HepG2 (cell line): ENCODE measurements around the gene CIAO2B. TPM values are rescaled to one million over a fixed set of nuclear protein-coding genes. Genes with fewer than 3 reads are reported as not detected.

Experiments
- BATF2 ChIP-seq: sonication (generic); formaldehyde crosslinking; IDR thresholded peaks from 2 replicates; pipeline ENCODE4 v1.8.0; 2022; ENCODE audit warnings: mild to moderate bottlenecking, missing genetic modification reagents, moderate library complexity
- CTCF ChIP-seq: sonication (generic); formaldehyde crosslinking; IDR thresholded peaks from 2 replicates; pipeline ENCODE4 v1.5.0; 2020; ENCODE audit warnings: mild to moderate bottlenecking, missing genetic modification reagents, moderate library complexity
- DZIP1 ChIP-seq: sonication (generic); formaldehyde crosslinking; IDR thresholded peaks from 2 replicates; pipeline ENCODE4 v1.5.0; 2020; ENCODE audit warnings: mild to moderate bottlenecking, missing genetic modification reagents
- GTF3A ChIP-seq: sonication (generic); formaldehyde crosslinking; conservative IDR thresholded peaks from 2 replicates; pipeline ENCODE4 v1.4.0; 2020; ENCODE audit warnings: mild to moderate bottlenecking, missing genetic modification reagents
- KDM3A ChIP-seq: IDR thresholded peaks from 2 replicates; pipeline ENCODE4 v1.6.1; 2018; ENCODE audit warnings: low read depth, missing compliant biosample characterization
- MLXIP ChIP-seq: sonication (generic); formaldehyde crosslinking; IDR thresholded peaks from 2 replicates; pipeline ENCODE4 v1.9.0; 2021; ENCODE audit warnings: missing genetic modification reagents, borderline replicate concordance
- NFE2 ChIP-seq: sonication (generic); formaldehyde crosslinking; IDR thresholded peaks from 2 replicates; pipeline ENCODE4 v1.4.0; 2020; ENCODE audit warnings: missing genetic modification reagents
- NRL ChIP-seq: sonication (generic); formaldehyde crosslinking; IDR thresholded peaks from 2 replicates; pipeline ENCODE4 v1.5.0; 2020; ENCODE audit warnings: missing genetic modification reagents, mild to moderate bottlenecking, moderate library complexity, borderline replicate concordance
- POLR2G ChIP-seq: fragments of 200-400 bp; formaldehyde crosslinking; IDR thresholded peaks from 2 replicates; pipeline ENCODE4 v1.6.1; 2018; ENCODE audit warnings: mild to moderate bottlenecking, low read depth, low read length, moderate library complexity
- PRPF4 ChIP-seq: fragments of 200-400 bp; formaldehyde crosslinking; IDR thresholded peaks from 2 replicates; pipeline ENCODE4 v1.6.1; 2016; ENCODE audit warnings: low read length, low read depth; ENCODE audit not compliant: poor library complexity, severe bottlenecking
- RFXANK ChIP-seq: IDR thresholded peaks from 2 replicates; pipeline ENCODE4 v1.6.1; 2016
- STAG1 ChIP-seq: sonication (generic); formaldehyde crosslinking; IDR thresholded peaks from 2 replicates; pipeline ENCODE4 v1.4.0; 2020; ENCODE audit warnings: missing genetic modification reagents
- TBX2 ChIP-seq: sonication (generic); formaldehyde crosslinking; IDR thresholded peaks from 2 replicates; pipeline ENCODE4 v1.5.0; 2020; ENCODE audit warnings: missing genetic modification reagents, mild to moderate bottlenecking, borderline replicate concordance
- TEF ChIP-seq: sonication (generic); formaldehyde crosslinking; IDR thresholded peaks from 2 replicates; pipeline ENCODE4 v1.5.0; 2020; ENCODE audit warnings: missing genetic modification reagents
- THAP11 ChIP-seq: IDR thresholded peaks from 2 replicates; pipeline ENCODE4 v1.6.1; 2016; ENCODE audit warnings: missing biosample characterization, missing genetic modification reagents
- ZBTB33 ChIP-seq: sonication (generic); formaldehyde crosslinking; IDR thresholded peaks from 2 replicates; pipeline ENCODE4 v1.4.0; 2020; ENCODE audit warnings: missing genetic modification reagents
- ZBTB7A ChIP-seq: sonication (generic); formaldehyde crosslinking; IDR thresholded peaks from 2 replicates; pipeline ENCODE4 v1.8.0; 2022; ENCODE audit warnings: mild to moderate bottlenecking, missing genetic modification reagents
- ZNF556 ChIP-seq: sonication (generic); formaldehyde crosslinking; IDR thresholded peaks from 2 replicates; pipeline ENCODE4 v1.4.0; 2020; ENCODE audit warnings: mild to moderate bottlenecking, missing genetic modification reagents, borderline replicate concordance
- ZNF768 ChIP-seq: sonication (generic); formaldehyde crosslinking; IDR thresholded peaks from 2 replicates; pipeline ENCODE4 v1.4.0; 2020; ENCODE audit warnings: missing genetic modification reagents
- ZNF891 ChIP-seq: sonication (generic); formaldehyde crosslinking; IDR thresholded peaks from 2 replicates; pipeline ENCODE4 v1.5.0; 2020; ENCODE audit warnings: mild to moderate bottlenecking, missing genetic modification reagents
- polyA plus RNA-seq, 8 experiments: library from polyadenylated mRNA; depleted of rRNA in 3 of 8; stranded (reverse) in 7 of 8; unstranded in 1 of 8; fragments of >200 nt; fragmentation: Illumina TruSeq in 4 of 8; extraction: Trizol in 4 of 8; gene quantifications; 2 replicates each; pipeline versions ENCODE4 v1.2.1 to v1.2.3, GENCODE V29; 2011 to 2016; ENCODE audit warnings: low read depth in 4 of 8, missing spikeins in 1 of 8, mixed read lengths in 1 of 8; ENCODE audit not compliant: insufficient read depth in 1 of 8
- total RNA-seq, 5 experiments: library from RNA; depleted of rRNA; stranded (reverse); fragments of >200 nt; fragmentation: Illumina TruSeq; extraction: Trizol; gene quantifications; 2 replicates each; pipeline ENCODE4 v1.2.3, GENCODE V29; 2016; ENCODE audit warnings: low read depth in 1 of 5

CIAO2B gene
- total and polyA plus RNA-seq, 2 of the 13 experiments (the other 11 are each of a cell fraction or from before 2014, with no cell fraction given), result 157 to 293 TPM

GRCh38 chr16:66954097-66954659 lies 20.0 kb upstream of the CIAO2B start (continued):
- TF ChIP-seq CTCF (CRISPR knock-in tag) (peak; percentile 96), BATF2 (CRISPR knock-in tag) (no peak), ZBTB33 (peak; percentile 30; the same call in 1 of the 2 replicates), DZIP1 (no peak), NFE2 (CRISPR knock-in tag) (no peak), ZBTB7A (CRISPR knock-in tag) (no peak), MLXIP (CRISPR knock-in tag) (no peak), ZNF768 (CRISPR knock-in tag) (no peak), THAP11 (CRISPR knock-in tag) (peak; percentile 65), KDM3A (CRISPR knock-in tag) (no peak), POLR2G (no peak), RFXANK (no peak), TEF (CRISPR knock-in tag) (no peak), ZNF891 (CRISPR knock-in tag) (no peak), TBX2 (CRISPR knock-in tag) (no peak), PRPF4 (no peak), NRL (no peak), GTF3A (no peak), STAG1 (CRISPR knock-in tag) (peak; percentile 95), ZNF556 (CRISPR knock-in tag) (no peak)
